ENCODE measurements around the gene NECAB2. TPM values are rescaled to one million over a fixed set of nuclear protein-coding genes. Genes with fewer than 3 reads are reported as not detected.

Gene NECAB2
- polyA plus RNA-seq, 1 donor from 2014 or later = 12.5 TPM

- Histone ChIP-seq H2AFZ (ENCODE audit: low read depth, low read length) (no peak overlapping the region), H3K4me2 (ENCODE audit: low read length) (no peak overlapping the region), H3K27me3 (ENCODE audit: insufficient read depth, low read depth, low read length) (no peaks in the 10 kb centered on the region), H3K9ac (ENCODE audit: low read length) (no peak overlapping the region), H3F3A (ENCODE audit: insufficient read depth, low read length, poor library complexity, severe bottlenecking) (no peaks in the 10 kb centered on the region), H3K36me3 (ENCODE audit: insufficient read depth, low read length) (no peaks in the 10 kb centered on the region), H3K4me3 (ENCODE audit: low read length) (no peak overlapping the region), H3K79me2 (replicated peaks; ENCODE audit: insufficient read depth, low read length) (no peaks in the 10 kb centered on the region), H4K20me1 (ENCODE audit: insufficient read depth) (no peaks in the 10 kb centered on the region), H3K27ac (ENCODE audit: low read length) (no peak overlapping the region), H3K9me3 (ENCODE audit: low read length) (no peaks in the 10 kb centered on the region), H3K9me2 (ENCODE audit: insufficient read depth, low read length) (no peaks in the 10 kb centered on the region)
- no peak for TF ChIP-seq POLR2AphosphoS5 (IDR thresholded peaks at IDR 0.05)
- no peak for TF ChIP-seq TAF1 (IDR thresholded peaks at IDR 0.05; ENCODE audit: low read depth)
- no peak for TF ChIP-seq EZH2 (IDR thresholded peaks at IDR 0.05; ENCODE audit: borderline replicate concordance, insufficient read depth, low read length, poor library complexity, severe bottlenecking)
- no peak for TF ChIP-seq MXI1 (conservative IDR thresholded peaks at IDR 0.05; ENCODE audit: poor library complexity, severe bottlenecking)
Observed at GRCh38 chr16:84040226-84040822, 72.3 kb downstream of the NECAB2 start.

- no peak overlapping the region for H3K9ac ChIP-seq (ENCODE audit: low read length)
Observed at GRCh38 chr16:84040823-84041820, 73.1 kb downstream of the NECAB2 start.

GRCh38 chr16:84041881-84042280, 73.8 kb downstream of the NECAB2 start:
- H3K27me3 ChIP-seq (ENCODE audit: insufficient read depth, low read depth, low read length) = no peaks in the 10 kb centered on the region
- TF ChIP-seq CTCF (IDR thresholded peaks at IDR 0.05; ENCODE audit: poor library complexity, severe bottlenecking) (no peak), TAF1 (IDR thresholded peaks at IDR 0.05; ENCODE audit: low read depth) (no peak), EZH2 (IDR thresholded peaks at IDR 0.05; ENCODE audit: borderline replicate concordance, insufficient read depth, low read length, poor library complexity, severe bottlenecking) (no peak), POLR2AphosphoS5 (IDR thresholded peaks at IDR 0.05) (no peak), SMC3 (conservative IDR thresholded peaks at IDR 0.05; ENCODE audit: poor library complexity) (no peak), REST (IDR thresholded peaks at IDR 0.05; ENCODE audit: borderline replicate concordance) (no peak), MXI1 (conservative IDR thresholded peaks at IDR 0.05; ENCODE audit: poor library complexity, severe bottlenecking) (no peak), EP300 (conservative IDR thresholded peaks at IDR 0.05; ENCODE audit: poor library complexity, severe bottlenecking) (no peak)

More at GRCh38 chr16:84040823-84041820, 73.1 kb downstream of the NECAB2 start:
- no peaks in the 10 kb centered on the region for H3F3A ChIP-seq (ENCODE audit: insufficient read depth, low read length, poor library complexity, severe bottlenecking)
- H3K9me3 ChIP-seq (ENCODE audit: low read length) = no peaks in the 10 kb centered on the region
- no peaks in the 10 kb centered on the region for H3K36me3 ChIP-seq (ENCODE audit: insufficient read depth, low read length)
- H3K9me2 ChIP-seq (ENCODE audit: insufficient read depth, low read length) = no peaks in the 10 kb centered on the region
- TF ChIP-seq MXI1 (conservative IDR thresholded peaks at IDR 0.05; ENCODE audit: poor library complexity, severe bottlenecking) (no peak), EP300 (conservative IDR thresholded peaks at IDR 0.05; ENCODE audit: poor library complexity, severe bottlenecking) (no peak), EZH2 (IDR thresholded peaks at IDR 0.05; ENCODE audit: borderline replicate concordance, insufficient read depth, low read length, poor library complexity, severe bottlenecking) (no peak), TAF1 (IDR thresholded peaks at IDR 0.05; ENCODE audit: low read depth) (no peak), CTCF (IDR thresholded peaks at IDR 0.05; ENCODE audit: poor library complexity, severe bottlenecking) (no peak)
- no peak overlapping the region for H3K27ac ChIP-seq (ENCODE audit: low read length)
- no peaks in the 10 kb centered on the region for H3K79me2 ChIP-seq (replicated peaks; ENCODE audit: insufficient read depth, low read length)
- no peaks in the 10 kb centered on the region for H3K27me3 ChIP-seq (ENCODE audit: insufficient read depth, low read depth, low read length)
- H2AFZ ChIP-seq (ENCODE audit: low read depth, low read length) = no peak overlapping the region
- H3K4me2 ChIP-seq (ENCODE audit: low read length) = no peak overlapping the region
- no peak overlapping the region for H3K4me3 ChIP-seq (ENCODE audit: low read length)
- H4K20me1 ChIP-seq (ENCODE audit: insufficient read depth) = no peaks in the 10 kb centered on the region

More at GRCh38 chr16:84041881-84042280, 73.8 kb downstream of the NECAB2 start:
- Histone ChIP-seq H3K27ac (ENCODE audit: low read length) (no peak overlapping the region), H3K9me2 (ENCODE audit: insufficient read depth, low read length) (no peaks in the 10 kb centered on the region), H4K20me1 (ENCODE audit: insufficient read depth) (no peaks in the 10 kb centered on the region), H3K4me2 (ENCODE audit: low read length) (no peak overlapping the region), H3K4me3 (ENCODE audit: low read length) (no peak overlapping the region), H3K79me2 (replicated peaks; ENCODE audit: insufficient read depth, low read length) (no peaks in the 10 kb centered on the region), H3K36me3 (ENCODE audit: insufficient read depth, low read length) (no peaks in the 10 kb centered on the region), H3F3A (ENCODE audit: insufficient read depth, low read length, poor library complexity, severe bottlenecking) (no peaks in the 10 kb centered on the region), H3K9ac (ENCODE audit: low read length) (no peak overlapping the region), H2AFZ (ENCODE audit: low read depth, low read length) (no peak overlapping the region), H3K9me3 (ENCODE audit: low read length) (no peaks in the 10 kb centered on the region)

Measured in neural cell (in vitro differentiated cells).